GM18517 (cell line): Measurements from ENCODE around the gene CP.
"Not testable (repeated sequence)": the region's sequence is repeated elsewhere in the genome, so short reads cannot be mapped to it uniquely, and the experiment has no call there.

Experiments used
- ATAC-seq: cut with Tn5 transposase; IDR thresholded peaks from one replicate; pipeline ENCODE4 v1.9.1; 2021; ENCODE audit warnings: mild to moderate bottlenecking, moderate library complexity; ENCODE audit not compliant: unreplicated experiment

Gene CP

GRCh38 chr3:149221783-149222517 is at the start of gene CP:
CP (minus strand) TSS chr3:149221829; CDS start chr3:149221792, 37 bp downstream.
- no peak for ATAC-seq

- ATAC-seq, result no peak
Observed at GRCh38 chr3:149270180-149270579, 48.6 kb upstream of the CP start.

- ATAC-seq, result no peak
Observed at GRCh38 chr3:149269687-149270086, 48.1 kb upstream of the CP start.

GRCh38 chr3:149267565-149267964 is 45.9 kb upstream of the CP start:
- no peak for ATAC-seq

GRCh38 chr3:149266736-149267135 is 45.1 kb upstream of the CP start:
- no peak for ATAC-seq

- no peak for ATAC-seq
Observed at GRCh38 chr3:149263856-149264255, 42.2 kb upstream of the CP start.

GRCh38 chr3:149258714-149259113 is 37.1 kb upstream of the CP start:
- ATAC-seq, result no peak

GRCh38 chr3:149258298-149258697 is 36.7 kb upstream of the CP start:
- ATAC-seq, result no peak

- ATAC-seq, result no peak
Observed at GRCh38 chr3:149252272-149252671, 30.6 kb upstream of the CP start.

- no peak for ATAC-seq
Observed at GRCh38 chr3:149251186-149251585, 29.6 kb upstream of the CP start.

GRCh38 chr3:149247929-149248691 is 26.5 kb upstream of the CP start:
- peak; percentile 47 for ATAC-seq

- no peak for ATAC-seq
Observed at GRCh38 chr3:149247008-149247710, 25.5 kb upstream of the CP start.

GRCh38 chr3:149245738-149246451 is 24.3 kb upstream of the CP start:
- ATAC-seq, result peak; percentile 77

- ATAC-seq, result peak; percentile 39
Observed at GRCh38 chr3:149243540-149243939, 21.9 kb upstream of the CP start.

- no peak for ATAC-seq
Observed at GRCh38 chr3:149239357-149239936, 17.8 kb upstream of the CP start.

- not testable (repeated sequence) for ATAC-seq
Observed at GRCh38 chr3:149238268-149238667, 16.6 kb upstream of the CP start.

GRCh38 chr3:149235599-149236424 is 14.2 kb upstream of the CP start:
- no peak for ATAC-seq

GRCh38 chr3:149234671-149235245 is 13.1 kb upstream of the CP start:
- ATAC-seq, result no peak

- no peak for ATAC-seq
Observed at GRCh38 chr3:149233323-149233722, 11.7 kb upstream of the CP start.
